GM06990 (cell line): ENCODE data around the gene HINFP.

Experiments
- DNase-seq: peaks from one replicate; pipeline ENCODE4 v3.0.0-alpha.2; 2011; ENCODE audit not compliant: insufficient read length; ENCODE audit errors: extremely low read depth
- H3K27me3 ChIP-seq: replicated peaks from 2 replicates; pipeline ENCODE4 v1.6.0; 2011; ENCODE audit warnings: low read length; ENCODE audit not compliant: control insufficient read depth, insufficient read depth
- H3K36me3 ChIP-seq: 2 replicates; pipeline ENCODE4 v1.5.1; 2011; ENCODE audit warnings: low read length; ENCODE audit not compliant: control insufficient read depth, insufficient read depth
- H3K4me3 ChIP-seq: replicated peaks from 2 replicates; pipeline ENCODE4 v1.5.1; 2011; ENCODE audit warnings: low read depth, mild to moderate bottlenecking, control low read depth, low read length
- TF ChIP-seq, protein P1 (sequence below): IDR thresholded peaks from 2 replicates; pipeline ENCODE4 v1.5.1; 2011; ENCODE audit warnings: low read length, control low read depth, mild to moderate bottlenecking, inconsistent platforms; ENCODE audit not compliant: insufficient read depth, poor library complexity, severe bottlenecking

Gene HINFP

GRCh38 chr11:119103793-119104192 lies 17.6 kb upstream of the HINFP start:
- Histone ChIP-seq H3K4me3 (no peak overlapping the region), H3K27me3 (no peaks in the 10 kb centered on the region), H3K36me3 (no peaks in the 10 kb centered on the region)
- DNase-seq, result no peak
- TF ChIP-seq, protein P1, sequence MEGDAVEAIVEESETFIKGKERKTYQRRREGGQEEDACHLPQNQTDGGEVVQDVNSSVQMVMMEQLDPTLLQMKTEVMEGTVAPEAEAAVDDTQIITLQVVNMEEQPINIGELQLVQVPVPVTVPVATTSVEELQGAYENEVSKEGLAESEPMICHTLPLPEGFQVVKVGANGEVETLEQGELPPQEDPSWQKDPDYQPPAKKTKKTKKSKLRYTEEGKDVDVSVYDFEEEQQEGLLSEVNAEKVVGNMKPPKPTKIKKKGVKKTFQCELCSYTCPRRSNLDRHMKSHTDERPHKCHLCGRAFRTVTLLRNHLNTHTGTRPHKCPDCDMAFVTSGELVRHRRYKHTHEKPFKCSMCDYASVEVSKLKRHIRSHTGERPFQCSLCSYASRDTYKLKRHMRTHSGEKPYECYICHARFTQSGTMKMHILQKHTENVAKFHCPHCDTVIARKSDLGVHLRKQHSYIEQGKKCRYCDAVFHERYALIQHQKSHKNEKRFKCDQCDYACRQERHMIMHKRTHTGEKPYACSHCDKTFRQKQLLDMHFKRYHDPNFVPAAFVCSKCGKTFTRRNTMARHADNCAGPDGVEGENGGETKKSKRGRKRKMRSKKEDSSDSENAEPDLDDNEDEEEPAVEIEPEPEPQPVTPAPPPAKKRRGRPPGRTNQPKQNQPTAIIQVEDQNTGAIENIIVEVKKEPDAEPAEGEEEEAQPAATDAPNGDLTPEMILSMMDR, result no peak

- no peaks in the 10 kb centered on the region for H3K27me3 ChIP-seq
- H3K36me3 ChIP-seq, result peaks cover 9% of the 10 kb centered on the region
- peak; percentile 95 for DNase-seq
- TF ChIP-seq, protein P1, result no peak
- peak within 1 kb of the TSS; percentile 88 for H3K4me3 ChIP-seq
Observed at GRCh38 chr11:119106564-119107537, 14.5 kb upstream of the HINFP start, which contains the start of gene C2CD2L. Gene C2CD2L (plus strand): TSS chr11:119107344. CDS start chr11:119107742, 398 bp downstream.

GRCh38 chr11:119107538-119108145 lies 13.7 kb upstream of the HINFP start:
- DNase-seq, result no peak
- Histone ChIP-seq H3K36me3 (peaks cover 16% of the 10 kb centered on the region), H3K27me3 (no peaks in the 10 kb centered on the region), H3K4me3 (peak overlapping the region; percentile 88)
- TF ChIP-seq, protein P1, result no peak

DNA sequence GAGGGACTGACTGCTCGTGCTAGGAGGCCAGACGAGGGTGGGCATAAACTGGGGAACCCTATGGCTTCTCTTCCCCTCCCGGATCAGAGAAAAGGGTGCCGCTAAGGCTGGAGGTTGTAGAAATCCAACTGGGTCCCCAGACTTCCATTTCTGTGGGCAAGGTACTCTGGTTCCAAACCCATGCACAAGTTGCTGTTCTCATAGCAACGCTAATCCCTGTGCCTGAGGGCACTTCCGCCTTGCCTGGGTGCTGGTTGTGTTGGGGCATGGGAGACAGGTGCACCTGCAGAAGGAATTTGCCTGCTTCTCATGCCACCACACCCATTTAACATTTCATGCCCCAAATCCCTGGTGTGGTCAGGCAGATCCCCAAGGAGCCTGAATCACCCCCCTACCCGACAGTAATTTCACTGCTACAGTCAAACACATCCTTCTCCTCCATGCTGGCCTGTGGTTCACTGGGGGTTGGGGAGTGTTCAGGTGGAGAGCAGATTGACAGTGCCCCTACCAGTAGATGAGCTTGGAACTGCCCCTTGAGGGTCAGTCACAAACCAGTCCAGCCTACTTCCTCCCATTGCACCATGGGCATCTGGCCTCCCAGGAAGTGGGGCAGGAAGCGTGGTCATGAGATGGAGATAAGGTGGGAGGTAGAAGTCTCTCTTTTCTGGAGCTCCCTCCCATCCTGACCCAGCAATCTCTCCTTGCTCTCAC lies 13.1 kb upstream of the HINFP start:
- TF ChIP-seq, protein P1, result no peak
- Histone ChIP-seq H3K4me3 (peak overlapping the region; percentile 88), H3K27me3 (no peaks in the 10 kb centered on the region), H3K36me3 (peaks cover 19% of the 10 kb centered on the region)
- DNase-seq, result no peak

DNA sequence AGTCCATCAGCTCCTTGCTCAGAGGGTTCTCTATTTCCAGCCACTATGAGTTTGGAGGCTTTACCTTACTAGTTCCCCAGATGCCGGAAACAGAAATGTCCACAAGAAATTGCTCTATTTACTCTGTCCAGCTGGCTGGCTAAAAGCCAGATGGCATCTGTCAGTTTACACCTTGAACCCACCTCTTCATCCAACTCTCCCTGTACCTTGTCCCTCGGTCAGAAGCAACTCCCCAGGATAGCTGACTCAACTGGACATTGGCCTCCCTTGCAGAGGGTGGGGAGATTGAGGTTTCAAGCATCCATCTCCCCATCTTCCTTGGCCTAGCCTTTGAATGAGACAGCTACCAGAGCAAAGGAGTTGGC lies 12.5 kb upstream of the HINFP start:
- no peaks in the 10 kb centered on the region for H3K27me3 ChIP-seq
- H3K36me3 ChIP-seq, result peaks cover 22% of the 10 kb centered on the region
- peak overlapping the region; percentile 88 for H3K4me3 ChIP-seq
- TF ChIP-seq, protein P1, result no peak
- no peak for DNase-seq
